Bronchial epithelial cell (primary cell): Measurements from ENCODE around the gene VANGL2. TPM values are rescaled to one million over a fixed set of nuclear protein-coding genes. Genes with fewer than 3 reads are reported as not detected.

ENCODE experiments used
- DNase-seq: peaks from one replicate; pipeline ENCODE4 v3.0.0-alpha.2; 2010; ENCODE audit warnings: low read depth
- FAIRE-seq: peaks from 2 replicates; lab custom pipeline; 2011; peaks lifted over from hg19 to GRCh38; lab: Jason Lieb, UNC
- H3K27me3 ChIP-seq: 2 replicates; pipeline ENCODE4 v1.5.1; 2011; ENCODE audit warnings: low read length; ENCODE audit not compliant: control insufficient read depth, insufficient read depth
- H3K36me3 ChIP-seq: 2 replicates; pipeline ENCODE4 v1.5.1; 2011; ENCODE audit warnings: low read length; ENCODE audit not compliant: control insufficient read depth, insufficient read depth
- H3K4me3 ChIP-seq: 2 replicates; pipeline ENCODE4 v1.5.1; 2011; ENCODE audit warnings: mild to moderate bottlenecking, low read depth, low read length, control low read depth
- CTCF ChIP-seq: IDR thresholded peaks from 2 replicates; pipeline ENCODE4 v1.5.1; 2011; ENCODE audit warnings: mild to moderate bottlenecking, moderate library complexity, low read length, control low read depth, inconsistent platforms; ENCODE audit not compliant: insufficient read depth, severe bottlenecking
- total RNA-seq: library from RNA; depleted of rRNA; stranded (reverse); fragments of >200 nt; gene quantifications from 2 replicates; pipeline ENCODE4 v1.2.1, GENCODE V29; 2014

Gene VANGL2
- total RNA-seq, 1 donor from 2014 or later, result 1.6 TPM

GRCh38 chr1:160357286-160358002 lies 42.9 kb upstream of the VANGL2 start:
- Histone ChIP-seq H3K4me3 (no peak overlapping the region), H3K36me3 (peaks cover 34% of the 10 kb centered on the region), H3K27me3 (no peaks in the 10 kb centered on the region)
- FAIRE-seq (no peak), DNase-seq (no peak)
- no peak for TF ChIP-seq CTCF

- H3K27me3 ChIP-seq, result no peaks in the 10 kb centered on the region
- no peak overlapping the region for H3K4me3 ChIP-seq
- no peak for TF ChIP-seq CTCF
- DNase-seq (no peak), FAIRE-seq (no peak)
- H3K36me3 ChIP-seq, result peaks cover 31% of the 10 kb centered on the region
Observed at GRCh38 chr1:160358073-160358472, 42.3 kb upstream of the VANGL2 start.

GRCh38 chr1:160359559-160360226 lies 40.7 kb upstream of the VANGL2 start:
- FAIRE-seq (no peak), DNase-seq (no peak)
- Histone ChIP-seq H3K27me3 (no peaks in the 10 kb centered on the region), H3K4me3 (no peak overlapping the region), H3K36me3 (peaks cover 19% of the 10 kb centered on the region)
- no peak for TF ChIP-seq CTCF

- Histone ChIP-seq H3K4me3 (no peak overlapping the region), H3K36me3 (peaks cover 16% of the 10 kb centered on the region), H3K27me3 (no peaks in the 10 kb centered on the region)
- FAIRE-seq (no peak), DNase-seq (no peak)
- no peak for TF ChIP-seq CTCF
Observed at GRCh38 chr1:160360227-160360695, 40.1 kb upstream of the VANGL2 start.

- H3K4me3 ChIP-seq, result no peak overlapping the region
- TF ChIP-seq CTCF, result no peak
- H3K27me3 ChIP-seq, result no peaks in the 10 kb centered on the region
- H3K36me3 ChIP-seq, result peaks cover 9% of the 10 kb centered on the region
- no peak for FAIRE-seq
- no peak for DNase-seq
Observed at GRCh38 chr1:160361199-160361598, 39.2 kb upstream of the VANGL2 start.

GRCh38 chr1:160361814-160362167 lies 38.6 kb upstream of the VANGL2 start:
- no peak for FAIRE-seq
- H3K4me3 ChIP-seq, result no peak overlapping the region
- peaks cover 6% of the 10 kb centered on the region for H3K36me3 ChIP-seq
- H3K27me3 ChIP-seq, result no peaks in the 10 kb centered on the region
- TF ChIP-seq CTCF, result no peak
- no peak for DNase-seq
